IPS DF 19.7 (cell line): Measurements from ENCODE around the gene DACH1.

ENCODE experiments used
- DNase-seq: peaks from one replicate; pipeline ENCODE4 v3.0.0-alpha.2; 2013; ENCODE audit warnings: low read depth, low spot score

DACH1 gene

GRCh38 chr13:71489041-71489440 is 378.0 kb downstream of the DACH1 start:
- DNase-seq, result no peak

GRCh38 chr13:71488201-71488600 is 378.8 kb downstream of the DACH1 start:
- DNase-seq, result no peak

GRCh38 chr13:71485913-71486312 is 381.1 kb downstream of the DACH1 start:
- DNase-seq, result no peak

GRCh38 chr13:71483733-71484132 is 383.3 kb downstream of the DACH1 start:
- no peak for DNase-seq

- no peak for DNase-seq
Measured at GRCh38 chr13:71481501-71481900, 385.5 kb downstream of the DACH1 start.

- no peak for DNase-seq
Measured at GRCh38 chr13:71481046-71481445, 386.0 kb downstream of the DACH1 start.

- no peak for DNase-seq
Measured at GRCh38 chr13:71477735-71478134, 389.3 kb downstream of the DACH1 start.

GRCh38 chr13:71474936-71475335 is 392.1 kb downstream of the DACH1 start:
- DNase-seq, result no peak

GRCh38 chr13:71469626-71470025 is 397.4 kb downstream of the DACH1 start:
- DNase-seq, result no peak

- no peak for DNase-seq
Measured at GRCh38 chr13:71464686-71465085, 402.3 kb downstream of the DACH1 start.

- no peak for DNase-seq
Measured at GRCh38 chr13:71461892-71462291, 405.1 kb downstream of the DACH1 start.

GRCh38 chr13:71460211-71460610 is 406.8 kb downstream of the DACH1 start:
- no peak for DNase-seq

GRCh38 chr13:71459708-71460107 is 407.3 kb downstream of the DACH1 start:
- no peak for DNase-seq

- no peak for DNase-seq
Measured at GRCh38 chr13:71457645-71458044, 409.4 kb downstream of the DACH1 start.

GRCh38 chr13:71456136-71456535 is 410.9 kb downstream of the DACH1 start:
- no peak for DNase-seq

GRCh38 chr13:71454509-71454908 is 412.5 kb downstream of the DACH1 start:
- no peak for DNase-seq

GRCh38 chr13:71448080-71448630 is 418.8 kb downstream of the DACH1 start:
- DNase-seq, result no peak

GRCh38 chr13:71437704-71438103 is 429.3 kb downstream of the DACH1 start:
- DNase-seq, result no peak

GRCh38 chr13:71430681-71431080 is 436.3 kb downstream of the DACH1 start:
- DNase-seq, result no peak

- no peak for DNase-seq
Measured at GRCh38 chr13:71417205-71417604, 449.8 kb downstream of the DACH1 start.

- DNase-seq, result no peak
Measured at GRCh38 chr13:71412231-71412630, 454.8 kb downstream of the DACH1 start.

GRCh38 chr13:71408416-71408815 is 458.6 kb downstream of the DACH1 start:
- DNase-seq, result no peak

GRCh38 chr13:71399631-71400215 is 467.3 kb downstream of the DACH1 start:
- no peak for DNase-seq

GRCh38 chr13:71396149-71396548 is 470.9 kb downstream of the DACH1 start:
- DNase-seq, result no peak
